ENCODE data around the gene RGS11. TPM values are rescaled to one million over a fixed set of nuclear protein-coding genes. Genes with fewer than 3 reads are reported as not detected.

Gene RGS11
- total and polyA plus RNA-seq, 2 donors (not counting 1 experiment from before 2014, with no cell fraction given), result 1.1 to 6.3 TPM

DNA sequence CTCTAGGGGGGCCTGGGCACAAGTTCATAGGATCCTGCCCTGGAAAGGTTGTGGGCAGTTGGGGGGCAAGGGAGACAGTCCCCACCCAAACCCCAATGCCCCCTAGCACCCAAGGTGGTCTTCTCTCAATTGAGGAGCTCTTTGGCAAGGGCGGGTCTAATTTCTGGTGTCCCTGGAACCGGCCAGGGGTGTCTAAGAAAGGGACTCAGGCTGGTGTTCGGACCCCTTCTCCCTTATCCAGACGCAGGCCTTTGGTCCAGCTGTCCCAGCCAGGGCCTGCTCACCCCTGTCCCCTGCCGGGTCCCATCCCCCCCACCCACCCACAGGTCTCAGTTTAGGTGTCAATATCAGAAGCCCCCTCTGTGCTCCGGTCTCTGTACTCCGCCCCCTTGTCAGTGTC, 3.8 kb upstream of the RGS11 start:
- H4K20me1 ChIP-seq (ENCODE audit: control insufficient read depth, extremely low read depth, insufficient read depth, low read length), result no peaks in the 10 kb centered on the region
- H3K36me3 ChIP-seq (ENCODE audit: control insufficient read depth, insufficient read depth, low read length), result no peaks in the 10 kb centered on the region
- peaks cover 13% of the 10 kb centered on the region for H3K27me3 ChIP-seq (ENCODE audit: control insufficient read depth, insufficient read depth, low read length)
- no peak for DNase-seq (ENCODE audit: low read depth in 2 of 2)
- H3K79me2 ChIP-seq (ENCODE audit: control insufficient read depth, insufficient read depth, low read length), result no peaks in the 10 kb centered on the region
- no peak for TF ChIP-seq EZH2 (IDR thresholded peaks at IDR 0.05; ENCODE audit: low read length, missing control alignments)
- TF ChIP-seq CTCF (conservative IDR thresholded peaks at IDR 0.05 in 1 of 2, IDR thresholded peaks at IDR 0.05 in 1 of 2; ENCODE audit: low read depth in 1 of 2, low read length in 2 of 2), result no peak
- H3K4me2 ChIP-seq (ENCODE audit: extremely low read depth, insufficient read depth, low read length), result no peak overlapping the region
- no peaks in the 10 kb centered on the region for H3K9me3 ChIP-seq (ENCODE audit: control insufficient read depth, insufficient read depth, low read depth, low read length)
- no peak overlapping the region for H3K9ac ChIP-seq (ENCODE audit: insufficient read depth, low read length)
- no peaks in the 10 kb centered on the region for H3K4me1 ChIP-seq (ENCODE audit: control insufficient read depth, extremely low read depth, insufficient read depth, low read length)
- H3K4me3 ChIP-seq (replicated peaks in 1 of 4; ENCODE audit: control extremely low read depth in 1 of 4, insufficient read depth in 1 of 4, low read depth in 3 of 4, low read length in 4 of 4), result no peak overlapping the region
- H3K27ac ChIP-seq (ENCODE audit: insufficient read depth, low read length), result no peak overlapping the region
- no peak overlapping the region for H2AFZ ChIP-seq (ENCODE audit: low read length)

DNA sequence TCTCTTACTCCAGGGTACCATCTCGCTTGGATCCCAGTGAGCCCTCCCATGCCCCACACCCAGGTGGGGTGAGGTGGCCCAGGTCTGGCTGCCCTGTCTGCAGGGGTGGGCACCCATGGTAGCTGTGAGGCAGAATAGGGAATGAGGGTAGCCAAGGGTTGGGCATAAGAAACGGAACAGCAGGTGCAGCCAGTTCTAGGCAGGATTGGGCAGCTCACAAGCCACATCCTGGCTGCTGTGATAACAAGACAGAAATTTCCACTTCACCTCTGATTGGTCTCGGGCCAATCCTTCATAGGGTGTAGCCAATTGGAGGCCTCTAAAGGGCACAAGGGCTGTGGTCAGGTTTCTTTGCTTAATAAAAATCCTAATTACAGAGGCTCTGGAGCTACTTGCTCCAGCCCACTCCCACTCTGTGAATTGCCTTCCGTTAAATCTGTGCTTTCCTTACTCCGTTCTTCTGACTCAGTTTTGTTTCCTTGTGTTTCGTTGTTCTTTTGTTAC, 3.2 kb upstream of the RGS11 start:
- Histone ChIP-seq H3K9ac (ENCODE audit: insufficient read depth, low read length) (no peak overlapping the region), H3K4me3 (replicated peaks in 1 of 4; ENCODE audit: control extremely low read depth in 1 of 4, insufficient read depth in 1 of 4, low read depth in 3 of 4, low read length in 4 of 4) (no peak overlapping the region), H3K9me3 (ENCODE audit: control insufficient read depth, insufficient read depth, low read depth, low read length) (no peaks in the 10 kb centered on the region), H3K79me2 (ENCODE audit: control insufficient read depth, insufficient read depth, low read length) (no peaks in the 10 kb centered on the region), H3K4me1 (ENCODE audit: control insufficient read depth, extremely low read depth, insufficient read depth, low read length) (no peaks in the 10 kb centered on the region), H3K27ac (ENCODE audit: insufficient read depth, low read length) (no peak overlapping the region), H2AFZ (ENCODE audit: low read length) (no peak overlapping the region), H3K27me3 (ENCODE audit: control insufficient read depth, insufficient read depth, low read length) (peaks cover 13% of the 10 kb centered on the region), H3K4me2 (ENCODE audit: extremely low read depth, insufficient read depth, low read length) (no peak overlapping the region), H4K20me1 (ENCODE audit: control insufficient read depth, extremely low read depth, insufficient read depth, low read length) (no peaks in the 10 kb centered on the region), H3K36me3 (ENCODE audit: control insufficient read depth, insufficient read depth, low read length) (no peaks in the 10 kb centered on the region)
- no peak for TF ChIP-seq EZH2 (IDR thresholded peaks at IDR 0.05; ENCODE audit: low read length, missing control alignments)
- no peak for TF ChIP-seq CTCF (conservative IDR thresholded peaks at IDR 0.05 in 1 of 2, IDR thresholded peaks at IDR 0.05 in 1 of 2; ENCODE audit: low read depth in 1 of 2, low read length in 2 of 2)
- peak; percentile 6 to 51 for DNase-seq (ENCODE audit: low read depth in 2 of 2)

DNA sequence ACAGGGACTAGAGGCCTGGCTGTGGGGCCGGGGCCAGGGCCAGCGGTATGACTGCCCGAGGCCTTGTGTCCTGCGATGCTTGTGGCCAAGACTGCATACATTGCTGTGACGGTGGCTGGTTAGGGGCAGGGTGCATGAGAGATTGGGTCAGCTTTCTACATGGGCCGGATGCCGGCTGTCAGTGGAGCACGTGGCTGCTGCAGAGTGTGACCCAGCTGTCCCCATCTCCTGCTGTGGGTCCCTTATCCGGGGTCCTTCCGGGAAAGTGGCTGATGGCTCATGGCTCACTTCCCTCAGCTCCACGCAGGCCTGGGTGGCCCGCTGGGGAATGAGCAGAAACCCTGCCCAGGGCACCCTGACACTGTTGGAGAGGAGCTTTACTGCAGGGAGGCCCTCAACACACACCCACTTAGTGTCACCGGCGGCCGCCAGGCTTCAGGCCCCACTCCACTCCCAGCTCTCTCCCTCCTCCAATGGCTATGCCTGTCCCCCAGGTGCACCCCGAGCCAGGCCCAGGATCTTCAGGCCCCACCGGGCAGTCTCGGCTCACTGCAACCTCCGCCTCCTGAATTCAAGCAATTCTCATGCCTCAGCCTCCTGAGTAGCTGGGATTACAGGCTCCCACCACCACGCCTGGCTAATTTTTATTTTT, 808 bp upstream of the RGS11 start:
- Histone ChIP-seq H3K27me3 (ENCODE audit: control insufficient read depth, insufficient read depth, low read length) (peaks cover 11% of the 10 kb centered on the region), H3K9ac (ENCODE audit: insufficient read depth, low read length) (no peak overlapping the region), H3K27ac (ENCODE audit: insufficient read depth, low read length) (no peak overlapping the region), H2AFZ (ENCODE audit: low read length) (no peak overlapping the region), H3K9me3 (ENCODE audit: control insufficient read depth, insufficient read depth, low read depth, low read length) (no peaks in the 10 kb centered on the region), H3K79me2 (ENCODE audit: control insufficient read depth, insufficient read depth, low read length) (no peaks in the 10 kb centered on the region), H3K4me3 (replicated peaks in 1 of 4; ENCODE audit: control extremely low read depth in 1 of 4, insufficient read depth in 1 of 4, low read depth in 3 of 4, low read length in 4 of 4) (no peak overlapping the region), H4K20me1 (ENCODE audit: control insufficient read depth, extremely low read depth, insufficient read depth, low read length) (no peaks in the 10 kb centered on the region), H3K4me2 (ENCODE audit: extremely low read depth, insufficient read depth, low read length) (no peak overlapping the region), H3K4me1 (ENCODE audit: control insufficient read depth, extremely low read depth, insufficient read depth, low read length) (no peaks in the 10 kb centered on the region), H3K36me3 (ENCODE audit: control insufficient read depth, insufficient read depth, low read length) (no peaks in the 10 kb centered on the region)
- TF ChIP-seq CTCF (conservative IDR thresholded peaks at IDR 0.05 in 1 of 2, IDR thresholded peaks at IDR 0.05 in 1 of 2; ENCODE audit: low read depth in 1 of 2, low read length in 2 of 2) (no peak), EZH2 (IDR thresholded peaks at IDR 0.05; ENCODE audit: low read length, missing control alignments) (no peak)
- DNase-seq (ENCODE audit: low read depth in 2 of 2), result no peak
